OCI-LY3 (cell line): Measurements from ENCODE around the gene GYPE.
"Not testable (repeated sequence)": the region's sequence is repeated elsewhere in the genome, so short reads cannot be mapped to it uniquely, and the experiment has no call there.

ENCODE experiments used
- CTCF ChIP-seq: fragments of 200-600, 300-600 bp; sonication (generic); IDR thresholded peaks from 2 replicates; pipeline ENCODE4 v1.5.1; 2014; ENCODE audit warnings: antibody characterized with exemption, low read length, low read depth
- EZH2phosphoT487 ChIP-seq: fragments of 200-600 bp; shearing (Covaris generic); IDR thresholded peaks from 2 replicates; pipeline ENCODE4 v1.6.1; 2018; ENCODE audit warnings: antibody characterized with exemption, mixed run types, low read depth

- not testable (repeated sequence) for TF ChIP-seq CTCF, EZH2phosphoT487
These were observed 20.4 kb downstream of the GYPE start for GRCh38 chr4:143884965-143885364.
